GM12873 (cell line): ENCODE measurements around the gene DOC2B.

Experiments used
- CTCF ChIP-seq: IDR thresholded peaks from 2 replicates; pipeline ENCODE4 v1.5.1; 2012; ENCODE audit warnings: low read depth, mild to moderate bottlenecking, moderate library complexity, low read length, control low read depth; ENCODE audit not compliant: insufficient read depth; ENCODE audit errors: missing control alignments

DOC2B gene

DNA sequence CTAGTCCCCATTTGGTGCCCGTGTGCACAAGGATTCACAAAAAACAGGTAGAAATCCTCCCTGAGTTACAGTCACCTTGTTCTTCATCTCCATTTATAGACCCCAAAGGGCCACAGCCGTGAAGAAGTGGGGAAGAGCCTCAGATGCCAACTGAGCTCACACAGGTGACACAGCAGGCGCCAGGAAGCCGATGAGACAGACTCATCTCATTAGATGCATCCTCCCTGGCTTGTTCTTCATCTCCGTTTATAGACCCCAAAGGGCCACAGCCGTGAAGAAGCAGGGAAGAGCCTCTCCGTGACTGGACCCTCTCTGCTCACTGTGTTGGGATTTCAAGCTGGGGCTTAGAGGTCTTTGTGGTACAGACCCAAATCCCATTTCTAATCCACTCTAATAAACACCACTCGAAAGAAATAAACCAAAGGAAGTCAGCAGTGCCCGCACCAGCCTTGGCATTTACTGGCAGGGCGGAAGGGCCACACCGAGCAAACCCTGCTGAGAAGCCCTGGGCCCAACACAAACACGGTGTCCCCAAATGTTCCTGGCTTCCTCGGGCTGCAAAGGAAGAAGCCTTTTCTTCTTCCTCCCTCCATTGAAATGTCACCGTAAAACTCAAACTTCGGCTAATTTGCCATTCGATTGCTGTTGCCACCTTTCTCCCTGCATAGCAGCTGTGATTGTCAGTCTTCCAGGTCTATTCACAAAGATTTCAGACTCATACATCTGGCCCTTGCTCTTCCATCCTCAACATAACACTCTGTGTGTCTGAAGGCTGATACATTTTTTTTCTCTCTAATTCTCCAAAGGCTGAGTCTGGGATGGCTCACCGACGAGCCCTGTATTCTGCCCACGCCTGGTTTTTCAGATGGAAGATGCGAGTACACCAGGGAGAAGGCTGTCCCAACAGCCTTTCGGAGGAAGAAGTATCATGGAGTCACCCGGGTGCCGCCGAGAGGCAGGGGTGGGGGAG, 44.9 kb upstream of the DOC2B start:
- TF ChIP-seq CTCF = no peak

DNA sequence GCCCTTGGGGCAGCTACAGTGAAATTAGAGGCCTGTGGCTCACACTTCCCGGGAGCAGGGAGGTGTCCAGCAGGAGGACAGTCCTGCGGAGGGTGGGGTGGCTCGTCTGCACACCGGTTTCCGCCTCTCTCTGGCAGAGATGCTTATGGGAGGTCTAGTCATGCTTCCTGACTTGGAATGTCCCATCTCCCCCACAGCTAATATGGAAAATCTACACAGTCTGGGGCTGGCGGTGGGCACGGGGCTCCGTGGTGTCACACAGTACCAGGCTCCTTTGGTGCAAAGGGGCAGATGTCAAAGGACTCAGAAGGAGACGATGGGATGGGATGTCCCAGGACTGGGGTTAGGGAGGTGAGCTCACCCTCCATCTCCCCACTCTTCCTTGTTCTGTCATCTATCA, 44.1 kb upstream of the DOC2B start:
- no peak for TF ChIP-seq CTCF

DNA sequence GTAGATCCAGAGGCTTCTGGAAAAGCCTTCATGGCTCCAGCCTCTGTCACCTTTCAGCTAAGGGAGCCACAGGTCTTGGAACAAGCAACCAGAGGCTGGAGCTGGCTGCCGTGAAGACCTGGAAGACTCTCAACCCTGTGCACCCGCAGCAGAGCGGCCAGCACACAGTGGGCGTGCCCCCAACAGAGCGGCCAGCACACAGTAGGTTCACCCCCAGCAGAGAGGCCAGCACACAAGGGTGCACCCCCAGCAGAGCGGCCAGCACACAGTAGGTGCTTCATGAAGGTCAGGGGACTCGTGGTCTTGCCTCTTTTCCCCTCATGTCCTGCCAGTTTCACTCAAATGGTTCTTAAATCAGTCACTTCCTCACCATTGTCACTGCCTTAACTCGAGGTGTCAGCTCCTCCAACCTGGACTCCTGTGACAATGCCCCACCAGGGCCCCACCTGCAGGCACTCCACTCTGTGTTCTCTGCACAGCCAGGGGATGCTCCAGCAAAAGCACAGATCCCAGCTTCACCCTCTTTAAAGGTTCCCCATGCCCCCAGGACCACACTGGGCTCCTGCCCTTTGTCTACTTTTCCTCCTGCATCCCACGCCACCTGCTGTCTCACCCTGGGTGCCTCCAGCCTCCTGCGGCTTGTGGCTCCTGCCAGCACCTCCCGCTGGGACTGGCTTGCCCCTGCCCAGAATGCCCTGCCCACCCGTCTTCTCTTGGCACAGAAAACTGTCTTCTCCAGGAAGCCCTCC, 42.4 kb upstream of the DOC2B start:
- no peak for TF ChIP-seq CTCF

GRCh38 chr17:222172-222571, 40.7 kb upstream of the DOC2B start:
- TF ChIP-seq CTCF = no peak

- TF ChIP-seq CTCF = no peak
Observed at GRCh38 chr17:219696-220095, 38.2 kb upstream of the DOC2B start.

DNA sequence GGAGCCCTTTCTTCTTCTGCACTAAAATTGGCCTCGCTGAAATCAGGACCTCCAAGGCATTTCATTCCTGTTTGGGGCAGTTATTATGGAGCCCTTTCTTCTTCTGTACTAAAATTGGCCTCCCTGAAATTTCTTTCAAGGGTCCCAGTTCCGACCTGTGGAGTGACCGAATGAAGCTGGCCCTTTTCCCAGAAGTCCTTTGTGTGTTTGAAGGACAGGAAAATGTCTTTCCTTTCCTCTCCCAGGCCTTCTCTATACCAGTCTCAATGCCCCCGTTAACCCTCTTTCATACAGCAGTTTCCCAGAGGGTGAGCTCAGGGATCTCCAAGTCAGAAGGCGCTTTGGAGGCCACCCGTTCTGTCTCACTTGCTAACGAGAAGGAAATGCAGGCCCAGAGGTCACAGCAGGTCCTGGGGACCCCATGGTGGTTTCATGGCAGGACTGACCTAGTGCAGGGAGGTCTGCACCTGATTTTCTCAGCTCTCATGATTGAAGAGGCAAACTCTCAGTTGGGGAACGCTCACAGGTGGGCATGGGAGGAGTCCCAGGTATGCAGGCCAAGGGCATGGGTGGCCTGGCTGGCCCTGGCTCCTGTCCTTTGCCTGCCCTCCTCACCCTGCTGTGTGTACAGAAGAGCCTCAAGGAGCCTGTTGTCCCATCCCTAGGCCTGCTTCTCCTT, 37.1 kb upstream of the DOC2B start:
- no peak for TF ChIP-seq CTCF

DNA sequence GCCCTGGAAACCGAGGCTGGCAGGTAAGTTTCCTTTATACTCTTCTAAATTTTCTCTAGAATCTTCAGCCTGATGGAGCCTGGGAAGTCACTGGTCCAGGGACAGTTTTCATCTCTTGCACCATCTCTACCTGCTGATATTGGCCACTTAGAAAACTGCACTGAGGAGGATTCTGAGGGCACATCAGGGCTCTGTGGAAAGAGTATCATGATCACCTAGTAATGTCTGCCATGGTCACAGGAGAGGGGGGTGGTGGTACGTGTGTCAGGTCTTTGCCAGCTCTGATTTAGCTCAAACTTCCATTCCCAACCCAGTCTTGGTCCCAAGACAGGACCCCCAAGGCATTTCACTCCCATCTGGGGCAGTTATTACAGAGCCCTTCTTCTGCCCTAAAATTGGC, 35.2 kb upstream of the DOC2B start:
- no peak for TF ChIP-seq CTCF
